Superior temporal gyrus (tissue), 1 donor: ENCODE data around the gene MT1E.
A peak's percentile ranks its signal among the peaks of the same experiment; 100 is the strongest.

Source experiments
- DNase-seq: peaks from one replicate; pipeline ENCODE4 v3.0.0-alpha.2; 2016; ENCODE audit errors: extremely low spot score

MT1E gene

DNA sequence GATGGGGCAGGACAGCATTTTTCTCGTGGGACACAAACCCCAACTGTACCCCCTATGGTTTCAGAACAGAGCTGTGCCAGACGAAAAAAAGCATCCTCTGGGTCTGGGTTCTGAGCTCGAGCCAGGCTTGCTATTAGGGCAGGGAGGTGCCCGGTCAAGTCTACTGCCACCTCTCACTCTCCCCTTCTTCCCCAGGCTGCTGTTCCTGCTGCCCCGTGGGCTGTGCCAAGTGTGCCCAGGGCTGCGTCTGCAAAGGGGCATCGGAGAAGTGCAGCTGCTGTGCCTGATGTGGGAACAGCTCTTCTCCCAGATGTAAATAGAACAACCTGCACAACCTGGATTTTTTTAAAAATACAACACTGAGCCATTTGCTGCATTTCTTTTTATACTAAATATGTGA is 1.1 kb downstream of the MT1E start:
- no peak for DNase-seq

DNA sequence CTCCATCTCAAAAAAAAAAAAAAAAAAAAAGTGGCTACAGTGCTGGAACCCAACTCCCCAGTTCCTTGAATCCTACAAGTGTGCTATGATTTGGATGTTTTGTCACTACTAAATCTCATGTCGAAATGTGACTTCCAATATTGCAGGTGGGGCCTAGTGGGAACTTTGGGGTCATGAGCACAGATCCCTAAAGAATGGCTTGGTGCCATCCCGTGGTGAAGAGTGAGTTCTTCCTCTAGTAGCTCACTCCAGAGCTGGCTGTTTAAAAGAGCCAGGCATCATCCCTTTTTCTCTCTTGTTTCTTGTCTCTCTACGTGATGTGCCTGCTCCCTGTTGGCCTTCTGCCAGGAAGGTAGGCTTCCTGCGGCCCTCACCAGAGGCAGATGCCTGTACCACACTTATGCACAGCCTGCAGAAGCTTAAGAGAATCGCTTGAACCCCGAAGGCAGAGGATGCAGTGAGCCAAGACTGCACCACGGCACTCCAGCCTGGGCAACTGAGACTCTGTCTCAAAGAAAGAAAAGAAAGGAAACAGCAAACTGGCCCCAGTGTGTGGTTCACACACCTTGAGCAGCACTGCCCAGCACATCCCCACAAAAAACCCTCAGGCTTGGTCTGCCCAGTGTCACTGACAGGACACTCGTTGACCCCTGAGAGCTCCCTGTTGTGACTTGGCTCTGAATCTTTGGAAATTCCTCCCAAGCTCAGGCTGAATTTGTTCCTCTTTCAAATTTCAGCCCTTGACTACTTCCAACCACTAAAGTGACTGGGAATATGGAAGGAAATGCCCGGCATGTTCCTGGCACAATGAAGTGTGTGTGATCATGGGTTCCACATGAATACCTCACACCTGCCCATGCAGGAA is 3.1 kb downstream of the MT1E start:
- no peak for DNase-seq

DNA sequence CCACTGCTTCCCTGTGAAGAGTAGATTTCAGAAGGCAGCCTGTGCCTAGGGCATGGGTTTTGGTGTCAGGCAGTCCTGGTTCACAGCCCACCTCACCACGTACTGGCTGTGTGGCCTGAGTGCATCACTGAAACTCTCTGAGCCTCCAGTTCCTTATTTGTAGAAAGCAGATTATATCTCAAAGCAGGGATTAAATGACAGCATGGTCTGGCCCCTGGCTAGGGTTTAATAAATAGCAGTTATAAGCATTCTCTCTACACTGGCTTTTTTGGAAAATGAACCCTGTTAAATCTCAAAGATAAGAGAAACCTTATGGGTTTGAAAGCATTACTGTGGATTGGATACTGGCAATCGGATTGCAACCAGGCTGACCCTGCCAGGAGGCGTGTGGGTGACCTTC is 4.0 kb downstream of the MT1E start:
- DNase-seq, result no peak

DNA sequence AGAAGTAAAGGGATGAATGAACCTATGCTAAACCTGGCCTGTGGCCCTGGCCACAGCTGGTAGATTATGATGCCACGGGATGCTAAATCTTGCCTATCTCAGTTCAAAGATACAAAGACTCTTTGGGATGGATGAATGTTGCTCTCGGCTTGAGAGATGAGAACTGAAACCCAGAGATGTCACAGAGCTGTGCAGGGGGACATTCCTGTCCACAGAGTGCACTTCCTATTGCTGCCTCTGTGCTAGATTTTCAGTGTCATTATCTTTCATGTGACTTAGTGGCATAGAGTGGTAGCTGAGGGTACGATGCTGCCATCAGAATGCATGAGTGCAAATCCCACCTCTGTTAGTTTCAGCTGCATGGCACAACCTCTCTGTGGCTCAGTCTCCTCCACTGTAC is 4.6 kb downstream of the MT1E start:
- no peak for DNase-seq

DNA sequence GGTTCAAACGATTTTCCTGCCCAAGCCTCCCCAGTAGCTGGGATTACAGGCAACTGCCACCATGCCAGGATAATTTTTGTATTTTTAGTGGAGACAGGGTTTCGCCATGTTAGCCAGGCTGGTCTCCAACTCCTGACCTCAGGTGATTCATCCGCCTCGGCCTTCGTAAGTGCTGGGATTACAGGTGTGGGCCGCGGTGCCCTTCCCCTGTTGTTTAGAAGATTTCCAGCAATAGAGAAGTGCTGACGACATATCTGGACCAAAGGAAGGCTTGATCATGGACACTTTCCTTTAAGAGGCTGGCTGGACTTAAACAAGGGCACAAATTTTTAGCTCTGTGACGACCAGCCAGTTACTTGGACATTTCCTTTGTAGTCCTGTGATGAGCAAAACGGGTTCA is 5.6 kb downstream of the MT1E start:
- DNase-seq, result no peak

DNA sequence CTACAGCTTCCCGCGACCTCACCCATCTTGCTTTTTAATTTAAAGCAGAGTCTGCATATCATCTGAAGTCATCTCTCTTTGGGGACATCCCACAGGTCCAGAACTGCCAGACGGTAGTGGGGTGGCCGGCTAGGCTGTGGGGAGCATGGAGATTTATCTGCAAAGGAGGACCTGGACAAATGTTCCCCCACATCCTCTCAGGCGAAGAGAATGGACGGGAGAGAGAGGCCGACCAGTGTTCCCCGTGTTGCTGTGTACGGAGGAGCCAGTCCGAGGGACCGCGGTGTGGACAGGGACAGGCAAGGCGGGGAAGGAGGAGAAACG is 6.2 kb downstream of the MT1E start:
- DNase-seq, result no peak

DNA sequence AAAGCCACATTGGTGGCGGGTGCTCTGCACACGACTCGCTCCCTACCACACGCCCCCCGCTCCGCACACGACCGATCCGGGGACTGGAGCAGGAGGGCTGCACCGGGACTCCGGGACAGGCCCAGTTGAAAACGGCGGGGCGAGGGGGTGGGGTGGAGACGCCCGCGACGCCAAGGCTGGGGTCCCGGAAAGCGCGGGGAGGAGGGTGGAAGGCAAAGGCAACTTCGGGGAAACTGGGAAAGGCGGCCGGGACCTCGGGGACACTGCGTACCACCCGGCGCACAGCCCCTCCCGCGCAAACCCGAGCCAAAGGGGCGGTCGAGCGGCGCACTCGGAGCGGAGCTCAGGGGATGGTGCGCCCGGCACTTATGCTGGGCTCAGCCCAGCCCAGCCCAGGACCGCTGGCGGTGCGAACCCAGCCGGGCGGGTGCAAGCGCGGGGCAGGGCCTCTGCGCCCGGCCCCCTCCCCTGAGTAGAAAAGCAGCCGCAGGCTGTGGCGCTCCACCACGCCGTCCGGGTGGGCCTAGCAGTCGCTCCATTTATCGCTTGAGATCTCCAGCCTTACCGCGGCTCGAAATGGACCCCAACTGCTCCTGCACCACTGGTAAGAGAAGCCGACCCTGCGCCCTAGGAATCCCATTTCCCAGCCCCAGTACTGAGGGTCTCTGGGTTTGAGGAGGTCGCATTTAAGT is 6.7 kb downstream of the MT1E start, which contains the start of gene MT1M:
Gene MT1M, plus strand, starts transcription at position 504 of the 692 bp plus-strand sequence. Its CDS starts 73 bp downstream, at position 577.
- DNase-seq, result peak; percentile 21

DNA sequence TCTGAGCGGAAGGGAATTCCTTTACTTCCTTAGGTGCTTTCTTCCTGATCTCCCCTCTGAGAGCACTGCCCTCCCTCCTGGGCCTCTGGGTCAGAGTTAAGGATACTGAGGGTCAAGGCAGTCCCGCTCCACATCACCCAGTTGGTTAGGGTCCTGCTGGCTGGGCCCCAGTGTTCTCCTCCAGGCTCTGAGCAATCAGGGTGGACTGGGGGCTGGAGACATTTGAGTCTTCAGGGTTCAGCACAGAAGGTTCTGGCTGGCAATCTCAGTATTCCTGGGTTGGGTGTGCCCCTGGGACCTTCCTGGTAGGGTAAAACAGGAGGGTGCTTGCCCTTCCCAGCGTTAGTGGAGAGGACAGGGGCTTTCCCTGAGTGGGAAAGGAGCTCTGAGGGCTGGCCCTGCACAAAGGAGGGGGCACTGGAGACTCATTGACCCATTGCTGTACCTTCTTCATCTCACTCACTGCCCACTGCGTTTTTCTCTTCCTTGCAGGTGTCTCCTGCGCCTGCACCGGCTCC is 7.3 kb downstream of the MT1E start:
- no peak for DNase-seq

DNA sequence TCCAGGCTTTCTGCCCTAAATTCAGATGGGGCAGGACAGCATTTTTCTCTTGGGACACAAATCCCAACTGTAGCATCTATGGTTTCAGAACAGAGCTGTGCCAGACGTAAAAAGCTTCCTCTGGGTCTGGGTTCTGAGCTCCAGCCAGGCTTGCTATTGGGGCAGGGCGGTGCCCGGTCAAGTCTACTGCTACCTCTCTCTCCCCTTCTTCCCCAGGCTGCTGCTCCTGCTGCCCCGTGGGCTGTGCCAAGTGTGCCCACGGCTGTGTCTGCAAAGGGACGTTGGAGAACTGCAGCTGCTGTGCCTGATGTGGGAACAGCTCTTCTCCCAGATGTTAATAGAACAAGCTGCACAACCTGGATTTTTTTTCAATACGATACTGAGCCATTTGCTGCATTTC is 8.0 kb downstream of the MT1E start:
- no peak for DNase-seq

DNA sequence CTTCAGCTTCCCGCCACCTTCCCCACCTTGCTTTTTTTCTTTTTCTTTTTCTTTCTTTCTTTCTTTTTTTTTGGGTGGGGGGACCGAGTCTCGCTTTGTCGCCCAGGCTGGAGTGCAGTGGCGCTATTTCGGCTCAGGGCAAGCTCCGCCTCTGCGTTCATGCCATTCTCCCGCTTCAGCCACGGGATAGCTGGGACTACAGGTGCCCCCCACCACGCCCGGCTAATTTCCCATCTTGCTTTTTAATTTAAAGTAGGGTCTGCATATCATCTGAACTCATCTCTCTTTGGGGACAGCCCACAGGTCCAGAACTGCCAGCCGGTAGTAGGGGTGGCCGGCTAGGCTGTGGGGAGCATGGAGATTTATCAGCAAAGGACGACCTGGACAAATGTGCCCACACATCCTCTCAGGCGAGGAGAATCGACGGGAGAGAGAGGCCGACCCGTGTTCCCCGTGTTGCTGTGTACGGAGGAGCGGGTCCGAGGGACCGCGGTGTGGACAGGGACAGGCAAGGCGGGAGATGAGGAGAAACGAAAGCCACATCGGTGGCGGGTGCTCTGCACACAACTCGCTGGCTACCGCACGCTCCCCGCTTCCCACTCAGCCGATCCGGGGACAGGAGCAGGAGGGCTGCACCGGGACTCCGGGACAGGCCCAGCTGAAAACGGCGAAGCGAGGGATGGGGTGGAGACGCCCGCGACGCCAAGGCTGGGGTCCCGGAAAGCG is 9.3 kb downstream of the MT1E start:
- no peak for DNase-seq

DNA sequence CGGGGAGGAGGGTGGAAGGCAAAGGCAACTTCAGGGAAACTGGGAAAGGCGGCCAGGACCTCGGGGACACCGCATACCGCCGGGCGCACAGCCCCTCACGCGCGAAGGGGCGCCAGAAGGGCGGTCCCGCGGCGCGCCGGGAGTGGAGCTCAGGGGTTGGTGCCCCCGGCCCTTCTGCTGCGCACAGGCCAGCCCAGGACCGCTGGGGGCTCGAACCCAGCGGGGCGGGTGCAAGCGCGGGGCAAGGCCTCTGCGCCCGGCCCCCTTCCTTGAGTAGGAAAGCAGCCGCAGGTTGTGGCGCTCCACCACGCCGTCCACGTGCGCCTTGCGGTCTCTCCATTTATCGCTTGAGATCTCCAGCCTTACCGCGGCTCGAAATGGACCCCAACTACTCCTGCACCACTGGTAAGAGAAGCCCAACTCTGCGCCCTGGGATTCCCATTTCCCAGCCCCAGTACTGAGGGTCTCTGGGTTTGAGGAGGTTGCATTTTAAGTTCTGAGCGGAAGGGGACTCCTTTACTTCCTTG is 9.9 kb downstream of the MT1E start:
- no peak for DNase-seq

DNA sequence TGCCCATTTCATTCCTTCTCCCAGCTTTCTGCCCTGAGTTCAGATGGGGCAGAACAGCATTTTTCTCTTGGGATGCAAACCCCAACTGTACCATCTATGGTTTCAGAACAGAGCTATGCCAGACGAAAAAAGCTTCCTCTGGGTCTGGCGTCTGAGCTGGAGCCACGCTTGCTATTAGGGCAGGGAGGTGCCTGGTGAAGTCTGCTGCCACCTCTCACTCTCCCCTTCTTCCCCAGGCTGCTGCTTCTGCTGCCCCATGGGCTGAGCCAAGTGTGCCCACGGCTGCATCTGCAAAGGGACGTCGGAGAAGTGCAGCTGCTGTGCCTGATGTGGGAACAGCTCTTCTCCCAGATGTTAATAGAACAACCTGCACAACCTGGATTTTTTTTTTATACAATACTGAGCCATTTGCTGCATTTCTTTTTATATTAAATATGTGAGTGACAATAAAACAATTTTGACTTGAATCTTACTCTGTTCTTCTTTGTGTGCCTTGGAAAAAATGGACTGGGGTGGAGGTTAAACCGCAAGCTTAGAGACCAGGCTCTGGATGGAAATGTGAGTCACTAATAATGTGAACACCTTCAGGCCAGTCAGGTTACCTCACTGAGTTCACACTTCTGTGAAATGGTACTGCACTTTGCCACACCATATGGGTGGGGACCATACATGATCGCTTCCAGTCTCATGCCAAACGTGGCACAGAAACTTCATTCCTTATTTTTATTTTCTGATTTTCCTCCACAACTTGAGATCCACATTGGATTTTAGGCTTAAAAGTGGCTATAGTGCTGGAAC is 11.2 kb downstream of the MT1E start:
- no peak for DNase-seq

DNA sequence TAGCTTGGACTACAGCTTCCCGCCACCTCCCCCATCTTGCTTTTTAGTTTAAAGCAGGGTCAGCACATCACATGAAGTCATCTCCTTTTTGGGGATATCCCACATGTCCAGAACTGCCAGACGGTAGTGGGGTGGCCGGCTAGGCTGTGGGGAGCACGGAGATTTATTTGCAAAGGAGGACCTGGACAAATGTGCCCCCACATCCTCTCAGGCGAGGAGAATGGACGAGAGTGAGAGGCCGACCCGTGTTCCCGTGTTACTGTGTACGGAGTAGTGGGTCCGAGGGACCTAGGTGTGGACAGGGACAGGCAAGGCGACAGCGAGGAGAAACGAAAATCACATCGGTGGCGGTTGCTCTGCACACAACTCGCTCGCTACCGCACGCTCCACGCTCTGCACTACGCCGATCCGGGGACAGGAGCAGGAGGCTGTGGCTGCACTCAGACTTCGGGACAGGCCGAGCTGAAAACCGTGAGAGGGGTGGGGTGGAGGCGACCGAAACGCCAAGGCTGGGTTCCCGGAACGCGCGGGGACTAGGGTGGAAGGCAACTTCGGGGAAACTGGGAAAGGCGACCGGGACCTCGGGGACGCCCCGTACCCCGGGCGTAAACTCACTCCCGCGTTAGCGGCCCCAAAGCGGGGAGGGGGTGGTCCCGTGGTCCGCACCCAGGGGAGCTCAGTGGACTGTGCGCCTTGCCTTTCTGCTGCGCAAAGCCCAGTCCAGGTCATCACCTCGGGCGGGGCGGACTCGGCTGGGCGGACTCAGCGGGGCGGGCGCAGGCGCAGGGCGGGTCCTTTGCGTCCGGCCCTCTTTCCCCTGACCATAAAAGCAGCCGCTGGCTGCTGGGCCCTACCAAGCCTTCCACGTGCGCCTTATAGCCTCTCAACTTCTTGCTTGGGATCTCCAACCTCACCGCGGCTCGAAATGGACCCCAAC is 12.5 kb downstream of the MT1E start, which contains the start of gene MT1A:
Gene MT1A, plus strand, starts transcription at position 853 of the 937 bp plus-strand sequence. Its CDS starts 73 bp downstream, at position 926.
- no peak for DNase-seq

DNA sequence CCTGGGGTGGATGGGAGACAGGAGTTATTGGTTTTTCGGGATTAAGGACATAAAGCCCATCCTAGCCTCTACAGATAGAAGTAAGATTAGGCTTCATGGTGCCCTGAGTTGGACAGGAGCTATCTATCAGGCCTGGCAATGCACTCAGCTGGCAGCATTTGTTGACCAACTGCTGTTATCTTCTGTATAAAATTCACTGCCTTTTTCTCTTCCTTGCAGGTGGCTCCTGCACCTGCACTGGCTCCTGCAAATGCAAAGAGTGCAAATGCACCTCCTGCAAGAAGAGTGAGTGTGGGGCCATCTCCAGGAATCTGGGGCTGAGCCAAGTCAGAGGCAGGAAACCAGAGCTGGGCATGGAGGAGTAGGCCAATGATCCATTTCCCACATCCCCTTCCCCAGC is 13.5 kb downstream of the MT1E start:
- no peak for DNase-seq

DNA sequence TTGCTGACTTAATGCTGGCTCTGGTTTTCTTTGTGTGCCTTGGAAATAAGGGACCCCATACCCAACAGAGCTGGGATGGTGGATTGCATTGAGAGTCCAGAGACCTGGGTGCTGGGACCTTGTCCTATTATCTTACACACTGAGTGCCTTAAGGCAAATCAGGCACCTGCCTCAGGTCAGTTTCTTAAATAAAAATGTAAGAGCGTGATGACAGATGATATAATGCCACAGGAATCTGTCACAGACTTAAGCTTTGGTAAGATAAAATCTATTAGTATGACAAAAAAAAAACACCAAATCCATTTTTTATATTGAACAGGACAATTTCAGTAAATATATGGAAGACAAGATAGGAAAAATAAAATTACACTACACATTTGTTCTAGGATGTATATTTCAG is 14.5 kb downstream of the MT1E start:
- DNase-seq, result no peak

DNA sequence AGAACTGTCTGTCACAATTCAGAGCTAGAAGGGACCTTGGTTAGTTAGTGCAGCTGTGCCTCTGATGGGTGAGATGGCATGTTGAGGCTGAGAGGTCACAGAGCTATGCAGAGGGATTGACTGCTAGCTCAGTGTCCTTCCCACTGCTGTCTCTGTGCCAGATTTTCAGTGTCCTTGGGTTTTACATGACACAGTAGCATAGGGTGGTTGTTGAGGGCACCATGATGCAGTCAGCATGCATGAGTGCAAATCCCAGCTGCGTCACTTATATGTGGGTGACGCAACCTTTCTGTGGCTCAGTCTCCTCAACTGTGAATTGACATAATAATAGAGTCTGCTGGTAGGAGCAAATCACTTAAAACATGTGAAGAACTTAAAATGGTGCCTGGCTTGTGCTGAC is 15.6 kb downstream of the MT1E start:
- no peak for DNase-seq

DNA sequence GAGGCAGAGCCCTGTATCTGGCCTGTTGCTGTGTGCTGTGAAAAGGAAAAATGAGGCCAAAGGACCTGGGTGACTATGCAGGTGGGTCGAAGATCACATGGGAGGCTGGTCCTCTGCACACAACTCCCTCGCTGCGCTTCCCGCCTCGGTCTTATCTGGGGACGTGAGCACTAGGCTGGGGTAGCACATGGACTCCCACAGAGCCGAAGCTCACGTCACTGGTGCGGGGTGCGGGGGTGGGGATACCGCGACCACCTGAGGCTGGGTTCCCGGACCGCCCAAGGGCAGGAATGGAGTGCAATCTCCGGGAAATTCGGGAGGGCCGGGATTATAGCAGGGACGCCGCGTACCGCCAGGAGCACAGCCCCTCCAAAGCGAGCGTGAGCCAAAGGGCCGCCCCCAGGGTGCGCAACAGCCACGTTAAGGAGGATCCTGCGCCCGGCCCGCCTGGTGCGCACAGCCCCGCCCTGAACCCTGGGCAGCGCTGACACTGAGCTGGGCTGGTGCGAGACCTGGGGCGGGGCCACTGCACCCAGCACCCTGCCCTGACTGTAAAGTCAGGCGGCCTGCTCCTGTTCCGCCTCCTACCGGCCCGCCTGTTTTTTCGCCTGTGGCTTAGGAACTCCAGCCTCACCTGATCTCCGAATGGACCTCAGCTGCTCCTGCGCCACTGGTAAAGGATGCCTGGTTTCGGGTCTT is 17.6 kb downstream of the MT1E start:
- no peak for DNase-seq

DNA sequence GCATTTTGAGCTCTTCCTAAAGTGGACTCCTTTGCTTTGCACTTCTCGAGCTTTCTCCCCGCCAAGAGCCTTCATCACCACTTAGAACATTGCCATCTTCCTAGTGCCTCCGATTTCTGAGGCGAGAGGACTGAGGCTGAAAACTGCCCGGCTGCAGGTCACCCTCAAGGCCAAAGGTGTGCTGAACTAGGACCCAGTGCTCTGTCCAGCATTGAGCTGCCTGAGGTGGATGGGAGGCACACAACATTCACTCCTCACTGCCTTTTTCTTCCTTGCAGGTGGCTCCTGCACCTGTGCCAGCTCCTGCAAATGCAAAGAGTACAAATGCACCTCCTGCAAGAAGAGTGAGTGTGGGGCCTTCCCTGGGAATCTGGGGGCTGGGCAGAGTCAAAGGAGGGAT is 18.3 kb downstream of the MT1E start:
- DNase-seq, result no peak

DNA sequence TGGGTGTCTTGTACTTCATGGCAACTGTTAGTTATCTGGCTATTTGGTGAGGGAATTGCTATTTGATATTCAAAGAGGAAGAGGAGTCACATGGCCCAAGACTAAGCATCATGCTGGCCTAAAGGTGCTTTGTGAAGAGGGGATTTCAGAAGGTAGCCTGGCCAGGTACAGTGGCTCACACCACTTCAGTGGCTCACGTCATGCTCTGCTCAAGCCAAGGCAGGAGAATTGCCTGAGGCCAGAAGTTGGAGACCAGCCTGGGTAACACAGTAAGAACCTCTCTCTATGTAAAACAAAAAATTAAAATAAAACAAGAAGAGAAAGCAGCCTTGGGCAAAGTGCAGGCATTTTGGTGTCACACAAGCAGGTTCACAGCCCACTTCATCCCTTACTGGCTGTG is 19.7 kb downstream of the MT1E start:
- no peak for DNase-seq

DNA sequence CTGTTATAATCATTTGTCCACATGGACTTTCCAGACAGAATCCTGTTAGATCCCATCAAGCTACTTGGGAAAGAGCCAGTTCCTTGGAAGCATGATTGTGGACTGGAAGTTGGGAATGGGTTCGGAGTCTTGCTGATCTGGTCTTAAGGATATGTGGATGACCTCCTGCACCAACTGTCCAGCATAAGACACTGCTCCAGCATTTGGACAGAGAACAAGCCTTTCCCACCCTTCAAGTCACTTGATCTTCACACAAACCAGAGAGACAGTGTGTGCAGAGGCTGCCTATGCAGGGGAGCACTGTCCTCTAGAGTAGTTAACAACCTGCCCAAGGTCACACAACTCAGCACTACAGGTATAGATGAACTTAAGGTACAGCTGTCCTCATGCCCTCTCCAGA is 20.3 kb downstream of the MT1E start:
- DNase-seq, result no peak
